Choroid plexus epithelial cell (primary cell): ENCODE data around the gene MPZL3.
"Not testable (repeated sequence)": the region's sequence is repeated elsewhere in the genome, so short reads cannot be mapped to it uniquely, and the experiment has no call there.

Experiments
- DNase-seq: peaks from one replicate; pipeline ENCODE4 v3.0.0-alpha.2; 2010; ENCODE audit warnings: low read depth
- H3K4me3 ChIP-seq: 2 replicates; pipeline ENCODE4 v1.5.1; 2011; ENCODE audit warnings: low read depth, mild to moderate bottlenecking, control low read depth, low read length, moderate library complexity
- CTCF ChIP-seq: conservative IDR thresholded peaks from 2 replicates; pipeline ENCODE4 v1.5.1; 2011; ENCODE audit warnings: low read depth, mild to moderate bottlenecking, control low read depth, inconsistent platforms, low read length, moderate library complexity

The MPZL3 gene

GRCh38 chr11:118200901-118201680 is 51.1 kb downstream of the MPZL3 start:
- no peak for TF ChIP-seq CTCF
- no peak for DNase-seq
- no peak overlapping the region for H3K4me3 ChIP-seq

- DNase-seq: no peak
- H3K4me3 ChIP-seq: no peak overlapping the region
- no peak for TF ChIP-seq CTCF
These were observed 51.7 kb downstream of the MPZL3 start for GRCh38 chr11:118200497-118200896.

- no peak for TF ChIP-seq CTCF
- no peak overlapping the region for H3K4me3 ChIP-seq
- no peak for DNase-seq
These were observed 53.0 kb downstream of the MPZL3 start for GRCh38 chr11:118199135-118199534.

- TF ChIP-seq CTCF: peak; percentile 91
- peak; percentile 71 for DNase-seq
- no peak overlapping the region for H3K4me3 ChIP-seq
These were observed 53.8 kb downstream of the MPZL3 start for GRCh38 chr11:118198370-118198769.

GRCh38 chr11:118194835-118195627 is 57.1 kb downstream of the MPZL3 start:
- no peak for TF ChIP-seq CTCF
- DNase-seq: peak; percentile 66
- no peak overlapping the region for H3K4me3 ChIP-seq

GRCh38 chr11:118193910-118194566 is 58.1 kb downstream of the MPZL3 start:
- no peak for TF ChIP-seq CTCF
- no peak overlapping the region for H3K4me3 ChIP-seq
- DNase-seq: no peak

- not testable (repeated sequence) for H3K4me3 ChIP-seq, DNase-seq
These were observed 59.3 kb downstream of the MPZL3 start for GRCh38 chr11:118192817-118193216.

GRCh38 chr11:118190942-118191506 is 61.1 kb downstream of the MPZL3 start:
- not testable (repeated sequence) for DNase-seq, H3K4me3 ChIP-seq
